Hematopoietic multipotent progenitor cell (in vitro differentiated cells): ENCODE measurements around the gene ZNF565. TPM values are rescaled to one million over a fixed set of nuclear protein-coding genes. Genes with fewer than 3 reads are reported as not detected.
"Not testable (repeated sequence)": the region's sequence is repeated elsewhere in the genome, so short reads cannot be mapped to it uniquely, and the experiment has no call there.

Source experiments
- DNase-seq, 3 donors: peaks; one replicate each; pipeline ENCODE4 v3.0.0-alpha.2; 2011 to 2015; ENCODE audit warnings: low read depth in 2 of 3, low spot score in 2 of 3
- small RNA-seq: library from RNA; depleted of rRNA; stranded (forward); fragments of <200 nt; gene quantifications from one replicate; pipeline ENCODE3, GENCODE V24; 2012
- total RNA-seq: library from RNA; depleted of rRNA; stranded (reverse); fragments of >200 nt; gene quantifications from one replicate; pipeline ENCODE4 v1.2.3, GENCODE V29; 2012

The ZNF565 gene
- total RNA-seq, 1 donor: 3.2 TPM

- no peak for DNase-seq
Observed at GRCh38 chr19:36152019-36152351, 62.5 kb downstream of the ZNF565 start.

- no peak for DNase-seq
Observed at GRCh38 chr19:36151144-36152018, 63.1 kb downstream of the ZNF565 start.

DNA sequence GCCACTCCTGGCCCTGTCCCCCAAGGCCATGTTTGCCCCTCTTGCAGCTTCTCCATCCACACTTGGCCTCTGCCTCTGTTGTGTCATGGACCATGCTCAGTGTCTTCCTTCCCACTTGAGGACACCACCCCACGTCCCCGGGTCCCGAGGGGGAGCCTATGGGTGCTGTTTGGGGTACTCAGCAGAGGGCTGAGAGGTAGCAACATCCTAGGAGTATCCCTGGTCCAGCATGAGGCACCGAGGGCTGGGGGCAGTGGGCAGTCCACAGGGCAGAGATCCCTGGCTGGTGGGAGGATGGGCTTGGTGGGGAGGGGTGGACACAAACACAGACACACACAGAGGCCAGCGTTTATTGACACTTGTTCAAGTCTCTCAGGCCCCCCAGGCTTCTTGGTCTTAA, 63.9 kb downstream of the ZNF565 start:
- no peak for DNase-seq

DNA sequence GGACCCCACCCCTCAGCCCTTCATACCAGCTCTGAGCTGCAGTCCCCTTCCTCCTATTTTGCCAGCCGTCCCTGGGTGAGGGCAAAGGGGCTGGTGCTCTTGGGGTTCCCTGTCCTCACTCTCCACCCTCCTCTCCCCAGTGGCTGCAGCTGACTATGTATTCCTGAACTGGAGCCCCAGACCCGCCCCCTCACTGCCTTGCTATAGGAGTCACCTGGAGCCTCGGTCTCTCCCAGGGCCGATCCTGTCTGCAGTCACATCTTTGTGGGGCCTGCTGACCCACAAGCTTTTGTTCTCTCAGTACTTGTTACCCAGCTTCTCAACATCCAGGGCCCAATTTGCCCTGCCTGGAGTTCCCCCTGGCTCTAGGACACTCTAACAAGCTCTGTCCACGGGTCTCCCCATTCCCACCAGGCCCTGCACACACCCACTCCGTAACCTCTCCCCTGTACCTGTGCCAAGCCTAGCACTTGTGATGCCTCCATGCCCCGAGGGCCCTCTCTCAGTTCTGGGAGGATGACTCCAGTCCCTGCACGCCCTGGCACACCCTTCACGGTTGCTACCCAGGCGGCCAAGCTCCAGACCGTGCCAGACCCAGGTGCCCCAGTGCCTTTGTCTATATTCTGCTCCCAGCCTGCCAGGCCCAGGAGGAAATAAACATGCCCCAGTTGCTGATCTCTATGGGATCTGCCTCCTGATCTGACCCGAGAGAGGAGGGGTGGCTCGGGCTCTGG, 64.6 kb downstream of the ZNF565 start:
- no peak for DNase-seq

DNA sequence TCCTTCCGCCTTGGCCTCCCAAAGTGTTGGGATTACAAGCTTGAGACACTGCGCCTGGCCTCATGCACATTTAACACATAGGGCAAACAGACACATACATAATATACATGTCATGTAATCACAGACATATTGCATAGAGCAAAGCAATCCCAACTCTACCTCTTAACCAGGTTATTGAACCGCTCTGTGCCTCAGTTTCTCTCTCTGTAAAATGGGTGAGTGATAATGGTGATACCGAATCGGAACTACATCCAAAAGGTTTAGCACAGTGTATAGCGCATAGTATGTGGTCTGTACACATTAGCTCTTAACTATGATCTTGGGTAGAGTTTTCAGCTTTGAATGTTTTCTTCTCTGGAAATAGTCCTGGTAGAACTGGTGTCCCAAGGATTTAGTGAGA, 69.8 kb downstream of the ZNF565 start:
- no peak for DNase-seq

- DNase-seq: no peak
Observed at GRCh38 chr19:36142496-36142895, 72.0 kb downstream of the ZNF565 start.

- no peak for DNase-seq
Observed at GRCh38 chr19:36142046-36142445, 72.4 kb downstream of the ZNF565 start.

GRCh38 chr19:36141039-36141927, 73.2 kb downstream of the ZNF565 start:
- DNase-seq: peak; percentile 80 to 92 (median 87)

DNA sequence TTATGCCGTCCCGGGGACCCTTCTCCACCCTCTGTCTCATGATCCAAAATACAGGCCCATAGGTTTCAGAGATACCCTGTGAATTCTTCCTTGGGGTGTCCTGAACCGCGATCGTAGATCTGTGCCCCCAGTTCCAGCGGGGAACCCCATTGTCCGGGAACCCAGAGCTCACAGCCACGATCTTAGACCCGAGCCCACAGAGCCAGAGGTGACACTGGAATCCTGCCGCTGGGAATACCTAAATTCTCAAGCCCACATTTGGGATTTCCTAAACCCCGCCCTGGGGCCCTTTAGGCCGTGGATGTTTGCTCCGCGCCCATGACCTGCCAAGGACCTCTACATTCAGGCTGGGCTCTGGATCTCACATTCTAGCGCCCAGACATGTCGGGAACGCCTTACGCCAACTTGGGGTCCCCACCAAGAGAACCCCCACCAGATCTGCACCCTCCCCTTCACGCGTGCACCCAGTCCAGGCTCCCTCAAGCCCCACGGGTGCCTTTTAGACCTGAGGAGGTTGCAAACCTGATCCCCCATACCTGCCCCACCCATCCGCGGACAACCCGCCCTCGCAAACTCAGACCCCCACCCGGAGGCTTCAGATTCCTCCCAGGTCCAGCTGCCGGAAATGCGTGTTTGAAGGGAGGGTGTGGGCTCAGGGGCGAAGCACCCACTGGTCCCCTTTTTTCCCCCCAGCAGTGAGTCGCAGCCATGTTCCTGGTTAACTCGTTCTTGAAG, 74.0 kb downstream of the ZNF565 start:
- peak; percentile 25 to 71 (median 52) for DNase-seq

DNA sequence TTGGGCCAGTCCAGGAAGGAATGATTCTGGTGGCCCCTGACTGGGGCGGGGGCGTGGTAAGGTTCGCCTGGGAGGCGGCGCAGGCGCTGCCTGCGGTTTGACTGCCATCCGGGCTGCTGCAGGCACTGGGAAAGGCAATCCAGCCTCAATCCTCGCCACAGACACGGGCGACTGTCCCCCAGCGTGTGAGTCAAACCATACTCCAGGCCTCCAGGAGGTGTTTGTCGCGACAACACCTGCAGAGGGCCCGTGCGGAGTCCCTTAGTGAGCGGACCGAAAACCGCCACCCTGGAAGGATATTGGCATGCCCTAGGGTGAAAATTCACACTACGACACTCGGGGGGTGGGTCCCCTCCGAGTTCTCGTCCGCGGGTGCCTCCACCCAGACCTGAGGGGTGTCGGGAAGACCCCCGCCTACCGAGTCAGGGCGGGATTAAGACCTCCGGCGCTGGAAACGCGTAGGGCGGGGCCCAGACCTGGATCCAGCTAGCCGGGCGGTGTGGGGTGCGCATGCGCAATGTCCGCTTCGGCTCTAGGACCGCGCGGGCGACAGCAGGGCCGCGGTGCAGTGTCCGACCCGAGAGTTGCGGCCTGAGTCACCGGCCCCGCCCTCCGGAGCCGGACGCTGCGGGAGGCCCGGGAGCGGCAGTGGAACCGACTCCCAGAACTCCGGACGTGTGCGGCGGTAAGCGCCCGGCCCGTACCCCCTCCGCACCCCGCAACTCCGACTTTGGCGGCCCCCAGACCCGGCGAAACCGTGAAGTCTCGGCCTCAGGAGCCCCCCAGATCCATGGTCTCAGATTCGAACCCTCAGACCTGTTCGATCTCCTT, 74.8 kb downstream of the ZNF565 start, which contains the start of gene CAPNS1:
Gene CAPNS1, plus strand, starts transcription at position 594 of the 831 bp plus-strand sequence. CDS start 946 bp downstream, outside the sequence.
- peak; percentile 83 to 98 (median 97) for DNase-seq

DNA sequence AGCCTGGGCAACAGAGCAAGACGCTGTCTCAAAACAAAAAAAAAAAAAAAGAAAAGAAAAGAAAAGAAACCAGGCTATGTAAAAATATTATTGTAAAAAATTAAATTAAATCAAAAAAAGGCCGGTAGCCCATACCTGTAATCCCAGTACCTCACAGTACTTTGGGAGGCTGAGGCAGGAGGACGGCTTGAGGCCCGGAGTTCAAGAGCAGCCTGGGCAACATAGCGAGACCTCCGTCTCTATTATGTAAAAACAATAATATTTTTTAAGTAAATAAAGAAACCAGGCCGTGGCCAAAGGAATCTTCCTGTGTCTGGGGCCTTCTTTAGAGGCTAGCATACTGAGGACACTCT, 75.4 kb downstream of the ZNF565 start:
- DNase-seq: no peak

DNA sequence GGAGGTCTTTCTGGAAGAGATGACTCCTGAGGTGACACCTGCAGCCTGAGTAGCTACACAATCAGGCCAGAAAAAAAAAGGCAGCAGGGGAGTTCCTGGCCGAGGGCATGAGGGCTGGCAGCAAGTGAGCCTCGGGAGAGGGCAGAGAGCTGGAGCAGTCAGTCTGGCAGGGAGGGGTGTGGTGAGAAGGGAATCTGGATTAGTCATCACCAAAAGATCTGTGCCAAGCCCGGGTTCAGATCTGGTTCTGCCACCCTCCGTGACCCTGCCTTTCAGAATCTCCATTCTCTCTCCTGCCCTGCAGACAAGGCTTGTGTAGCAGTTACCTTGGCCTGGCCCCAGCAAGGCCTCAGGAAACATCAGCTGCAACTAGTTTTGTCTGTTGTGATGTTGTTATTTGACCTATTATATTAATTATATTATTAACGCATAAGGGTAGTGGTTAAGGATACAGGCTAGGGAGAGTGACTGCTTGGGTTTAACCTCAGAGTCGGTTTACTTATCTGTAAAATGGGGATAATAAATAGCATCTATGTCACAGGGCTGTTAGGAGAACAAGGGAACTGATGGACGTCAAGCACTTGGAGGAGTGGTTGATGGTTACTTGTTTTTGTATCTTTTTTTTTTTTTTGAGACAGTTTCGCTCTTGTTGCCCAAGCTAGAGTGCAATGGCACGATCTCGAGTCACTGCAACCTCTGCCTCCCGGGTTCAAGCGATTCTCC, 77.3 kb downstream of the ZNF565 start:
- no peak for DNase-seq

GRCh38 chr19:36134867-36135266, 79.6 kb downstream of the ZNF565 start:
- DNase-seq: not testable (repeated sequence)

Small RNAs within 50 kb of the gene (small RNA-seq; reads per million reads assigned to genes)
- not detected for gene RF00019

Other genes with a start within 250 kb of the ZNF565 start
- gene SDHAF1, start 219.5 kb downstream of the ZNF565 start, total RNA-seq: 34.7 TPM
- gene SYNE4, start 205.9 kb downstream of the ZNF565 start, total RNA-seq: under 0.01 TPM
- 13.7 TPM for gene ALKBH6, start 200.5 kb downstream of the ZNF565 start, total RNA-seq
- gene CLIP3, start 181.8 kb downstream of the ZNF565 start, total RNA-seq: 13.7 TPM
- 8.3 TPM for gene THAP8, start 160.4 kb downstream of the ZNF565 start, total RNA-seq
- 5.9 TPM for gene WDR62, start 159.8 kb downstream of the ZNF565 start, total RNA-seq
- not detected for gene OVOL3, start 103.5 kb downstream of the ZNF565 start, total RNA-seq
- 47.4 TPM for gene POLR2I, start 99.8 kb downstream of the ZNF565 start, total RNA-seq
- gene TBCB, start 99.2 kb downstream of the ZNF565 start, total RNA-seq: 198 TPM
- gene CAPNS1, start 74.6 kb downstream of the ZNF565 start, total RNA-seq: 573 TPM
- gene COX7A1, start 62.2 kb downstream of the ZNF565 start, total RNA-seq: not detected
- 24.0 TPM for gene ZNF146, start 441 bp upstream of the ZNF565 start, total RNA-seq
- gene ZFP14, start 164.5 kb upstream of the ZNF565 start, total RNA-seq: 4.0 TPM
- 3.0 TPM for gene ZFP82, start 204.0 kb upstream of the ZNF565 start, total RNA-seq